ENCODE results near the gene OR51A7.

OR51A7 gene

GRCh38 chr11:4891996-4892640, 11.5 kb upstream of the OR51A7 start:
- no peak overlapping the region for H2BK5ac ChIP-seq (ENCODE audit: low read length)
- WGBS, 2 donors (ENCODE audit: extremely low coverage in 2 of 2, insufficient read length in 2 of 2, insufficient replicate concordance in 1 of 2): no CpG with 5 or more reads among the region's 1 CpG
- H3K4ac ChIP-seq (ENCODE audit: low read length): no peak overlapping the region
- no peaks in the 10 kb centered on the region for H3K79me1 ChIP-seq (ENCODE audit: low read depth, low read length)
- H3K4me3 ChIP-seq (ENCODE audit: low read length in 2 of 2): no peak overlapping the region
- H3K14ac ChIP-seq (ENCODE audit: low read length): no peak overlapping the region
- no peak overlapping the region for H4K8ac ChIP-seq (ENCODE audit: low read depth, low read length)
- H2BK120ac ChIP-seq (ENCODE audit: low read depth, low read length): no peak overlapping the region
- H3K27ac ChIP-seq (replicated peaks; ENCODE audit: low read length): no peak overlapping the region
- H3K4me2 ChIP-seq (ENCODE audit: insufficient read depth, low read length, poor library complexity, severe bottlenecking): no peak overlapping the region
- no peak overlapping the region for H3K18ac ChIP-seq (ENCODE audit: low read length)
- H3K4me1 ChIP-seq (ENCODE audit: control insufficient read depth in 2 of 2, insufficient read depth in 1 of 2, low read depth in 1 of 2, low read length in 2 of 2): no peaks in the 10 kb centered on the region
- no peak overlapping the region for H2AK5ac ChIP-seq (ENCODE audit: low read depth, low read length)
- H2BK12ac ChIP-seq (ENCODE audit: low read length): no peak overlapping the region
- no peak for DNase-seq (ENCODE audit: low spot score)
- H3K27me3 ChIP-seq (ENCODE audit: control insufficient read depth in 3 of 3, insufficient read depth in 3 of 3, low read depth in 1 of 3, low read length in 3 of 3): no peaks in the 10 kb centered on the region
- H4K91ac ChIP-seq (ENCODE audit: low read depth, low read length, poor library complexity): no peak overlapping the region
- no peak overlapping the region for H2BK15ac ChIP-seq (ENCODE audit: low read length)
- no peak overlapping the region for H3K9ac ChIP-seq (ENCODE audit: low read depth, low read length, poor library complexity)
- H3K23ac ChIP-seq (ENCODE audit: low read depth, low read length, poor library complexity): no peak overlapping the region
- no peaks in the 10 kb centered on the region for H3K36me3 ChIP-seq (replicated peaks in 1 of 2; ENCODE audit: control insufficient read depth in 2 of 2, insufficient read depth in 2 of 2, low read length in 2 of 2)
- no peaks in the 10 kb centered on the region for H3K9me3 ChIP-seq (replicated peaks in 1 of 2; ENCODE audit: control insufficient read depth in 2 of 2, insufficient read depth in 1 of 2, low read depth in 1 of 2, low read length in 2 of 2)
- H2AFZ ChIP-seq (ENCODE audit: low read length): no peak overlapping the region

GRCh38 chr11:4916581-4916980, 13.0 kb downstream of the OR51A7 start:
- Histone ChIP-seq H3K14ac (ENCODE audit: low read length) (no peak overlapping the region), H3K79me1 (ENCODE audit: low read depth, low read length) (no peaks in the 10 kb centered on the region), H2BK5ac (ENCODE audit: low read length) (no peak overlapping the region), H4K8ac (ENCODE audit: low read depth, low read length) (no peak overlapping the region), H3K4me3 (ENCODE audit: low read length in 2 of 2) (no peak overlapping the region), H3K4me2 (ENCODE audit: insufficient read depth, low read length, poor library complexity, severe bottlenecking) (no peak overlapping the region), H3K36me3 (replicated peaks in 1 of 2; ENCODE audit: control insufficient read depth in 2 of 2, insufficient read depth in 2 of 2, low read length in 2 of 2) (no peaks in the 10 kb centered on the region), H3K27me3 (ENCODE audit: control insufficient read depth in 3 of 3, insufficient read depth in 3 of 3, low read depth in 1 of 3, low read length in 3 of 3) (no peaks in the 10 kb centered on the region), H3K23ac (ENCODE audit: low read depth, low read length, poor library complexity) (no peak overlapping the region), H3K27ac (replicated peaks; ENCODE audit: low read length) (no peak overlapping the region), H3K18ac (ENCODE audit: low read length) (no peak overlapping the region), H2BK120ac (ENCODE audit: low read depth, low read length) (no peak overlapping the region), H3K9me3 (replicated peaks in 1 of 2; ENCODE audit: control insufficient read depth in 2 of 2, insufficient read depth in 1 of 2, low read depth in 1 of 2, low read length in 2 of 2) (no peaks in the 10 kb centered on the region), H2AK5ac (ENCODE audit: low read depth, low read length) (no peak overlapping the region), H3K9ac (ENCODE audit: low read depth, low read length, poor library complexity) (no peak overlapping the region), H3K4ac (ENCODE audit: low read length) (no peak overlapping the region), H4K91ac (ENCODE audit: low read depth, low read length, poor library complexity) (no peak overlapping the region), H2AFZ (ENCODE audit: low read length) (no peak overlapping the region), H3K4me1 (ENCODE audit: control insufficient read depth in 2 of 2, insufficient read depth in 1 of 2, low read depth in 1 of 2, low read length in 2 of 2) (peaks cover 0 to 2% of the 10 kb centered on the region in 2 donors), H2BK15ac (ENCODE audit: low read length) (no peak overlapping the region), H2BK12ac (ENCODE audit: low read length) (no peak overlapping the region)
- DNase-seq (ENCODE audit: low spot score): no peak

GRCh38 chr11:4919250-4919649, 15.7 kb downstream of the OR51A7 start, which contains the start of gene OR51G2:
Gene OR51G2 (minus strand): TSS chr11:4919350. CDS start chr11:4915663, 3,687 bp downstream.
- Histone ChIP-seq H2AFZ (ENCODE audit: low read length) (no peak within 1 kb of the TSS), H2BK120ac (ENCODE audit: low read depth, low read length) (no peak within 1 kb of the TSS)
- WGBS, 2 donors (ENCODE audit: extremely low coverage in 2 of 2, insufficient read length in 2 of 2, insufficient replicate concordance in 1 of 2): no CpG with 5 or more reads among the region's 4 CpGs

GRCh38 chr11:4921796-4922195, 18.2 kb downstream of the OR51A7 start:
- H3K4ac ChIP-seq (ENCODE audit: low read length): no peak overlapping the region
- H3K14ac ChIP-seq (ENCODE audit: low read length): no peak overlapping the region
- no peak overlapping the region for H3K4me2 ChIP-seq (ENCODE audit: insufficient read depth, low read length, poor library complexity, severe bottlenecking)
- H3K4me1 ChIP-seq (ENCODE audit: control insufficient read depth in 2 of 2, insufficient read depth in 1 of 2, low read depth in 1 of 2, low read length in 2 of 2): no peaks in the 10 kb centered on the region
- no peak overlapping the region for H3K18ac ChIP-seq (ENCODE audit: low read length)
- H2AK5ac ChIP-seq (ENCODE audit: low read depth, low read length): no peak overlapping the region
- DNase-seq (ENCODE audit: low spot score): no peak
- H3K23ac ChIP-seq (ENCODE audit: low read depth, low read length, poor library complexity): no peak overlapping the region
- H2AFZ ChIP-seq (ENCODE audit: low read length): no peak overlapping the region
- no peak overlapping the region for H2BK15ac ChIP-seq (ENCODE audit: low read length)
- H2BK12ac ChIP-seq (ENCODE audit: low read length): no peak overlapping the region
- no peak overlapping the region for H2BK5ac ChIP-seq (ENCODE audit: low read length)
- no CpG with 5 or more reads among the region's 1 CpG for WGBS, 2 donors (ENCODE audit: extremely low coverage in 2 of 2, insufficient read length in 2 of 2, insufficient replicate concordance in 1 of 2)
- no peak overlapping the region for H3K27ac ChIP-seq (replicated peaks; ENCODE audit: low read length)
- H2BK120ac ChIP-seq (ENCODE audit: low read depth, low read length): no peak overlapping the region
- H3K79me1 ChIP-seq (ENCODE audit: low read depth, low read length): no peaks in the 10 kb centered on the region
- H4K91ac ChIP-seq (ENCODE audit: low read depth, low read length, poor library complexity): no peak overlapping the region
- H3K27me3 ChIP-seq (ENCODE audit: control insufficient read depth in 3 of 3, insufficient read depth in 3 of 3, low read depth in 1 of 3, low read length in 3 of 3): no peaks in the 10 kb centered on the region
- no peaks in the 10 kb centered on the region for H3K36me3 ChIP-seq (replicated peaks in 1 of 2; ENCODE audit: control insufficient read depth in 2 of 2, insufficient read depth in 2 of 2, low read length in 2 of 2)
- no peak overlapping the region for H3K4me3 ChIP-seq (ENCODE audit: low read length in 2 of 2)
- H3K9ac ChIP-seq (ENCODE audit: low read depth, low read length, poor library complexity): no peak overlapping the region
- H4K8ac ChIP-seq (ENCODE audit: low read depth, low read length): no peak overlapping the region
- H3K9me3 ChIP-seq (replicated peaks in 1 of 2; ENCODE audit: control insufficient read depth in 2 of 2, insufficient read depth in 1 of 2, low read depth in 1 of 2, low read length in 2 of 2): no peaks in the 10 kb centered on the region

More at GRCh38 chr11:4919250-4919649, 15.7 kb downstream of the OR51A7 start, which contains the start of gene OR51G2:
- Histone ChIP-seq H2AK5ac (ENCODE audit: low read depth, low read length) (no peak within 1 kb of the TSS), H3K14ac (ENCODE audit: low read length) (no peak within 1 kb of the TSS), H4K8ac (ENCODE audit: low read depth, low read length) (no peak within 1 kb of the TSS), H3K9me3 (replicated peaks in 1 of 2; ENCODE audit: control insufficient read depth in 2 of 2, insufficient read depth in 1 of 2, low read depth in 1 of 2, low read length in 2 of 2) (no peaks in the 10 kb centered on the region), H2BK12ac (ENCODE audit: low read length) (no peak within 1 kb of the TSS), H3K27ac (replicated peaks; ENCODE audit: low read length) (no peak within 1 kb of the TSS), H3K4me3 (ENCODE audit: low read length in 2 of 2) (no peak within 1 kb of the TSS), H3K23ac (ENCODE audit: low read depth, low read length, poor library complexity) (no peak within 1 kb of the TSS), H3K4me2 (ENCODE audit: insufficient read depth, low read length, poor library complexity, severe bottlenecking) (no peak within 1 kb of the TSS), H3K4ac (ENCODE audit: low read length) (no peak within 1 kb of the TSS), H3K27me3 (ENCODE audit: control insufficient read depth in 3 of 3, insufficient read depth in 3 of 3, low read depth in 1 of 3, low read length in 3 of 3) (no peaks in the 10 kb centered on the region), H3K4me1 (ENCODE audit: control insufficient read depth in 2 of 2, insufficient read depth in 1 of 2, low read depth in 1 of 2, low read length in 2 of 2) (peaks cover 0 to 2% of the 10 kb centered on the region in 2 donors), H2BK15ac (ENCODE audit: low read length) (no peak within 1 kb of the TSS), H3K9ac (ENCODE audit: low read depth, low read length, poor library complexity) (no peak within 1 kb of the TSS), H4K91ac (ENCODE audit: low read depth, low read length, poor library complexity) (no peak within 1 kb of the TSS), H2BK5ac (ENCODE audit: low read length) (no peak within 1 kb of the TSS), H3K18ac (ENCODE audit: low read length) (no peak within 1 kb of the TSS), H3K36me3 (replicated peaks in 1 of 2; ENCODE audit: control insufficient read depth in 2 of 2, insufficient read depth in 2 of 2, low read length in 2 of 2) (no peaks in the 10 kb centered on the region), H3K79me1 (ENCODE audit: low read depth, low read length) (no peaks in the 10 kb centered on the region)
- no peak for DNase-seq (ENCODE audit: low spot score)
